ENCODE data around the gene MTIF2. TPM values are rescaled to one million over a fixed set of nuclear protein-coding genes. Genes with fewer than 3 reads are reported as not detected.

Gene MTIF2
- total RNA-seq, 3 donors from 2014 or later (not counting 1 experiment from before 2014, with no cell fraction given), result 19.8 to 26.6 (median 20.8) TPM

GRCh38 chr2:55309446-55309845, 40.4 kb upstream of the MTIF2 start:
- 60% methylated on average over 1 of the region's 2 CpGs for WGBS (ENCODE audit: insufficient coverage)
- no peak for TF ChIP-seq CTCF (IDR thresholded peaks at IDR 0.05)

GRCh38 chr2:55302241-55302640, 33.2 kb upstream of the MTIF2 start:
- TF ChIP-seq CTCF (IDR thresholded peaks at IDR 0.05), result no peak
- Histone ChIP-seq H3K27me3 (ENCODE audit: control insufficient read depth, insufficient read depth, low read length) (no peaks in the 10 kb centered on the region), H3K9me3 (ENCODE audit: control insufficient read depth, insufficient read depth, low read length) (no peaks in the 10 kb centered on the region), H3K4me3 (ENCODE audit: low read length) (no peak overlapping the region), H3K27ac (ENCODE audit: low read length) (no peak overlapping the region), H3K4me1 (ENCODE audit: control insufficient read depth, insufficient read depth, low read length) (no peaks in the 10 kb centered on the region), H3K36me3 (ENCODE audit: control insufficient read depth, insufficient read depth, low read length) (no peaks in the 10 kb centered on the region)
- Mint-ChIP-seq H3K27ac (peak overlapping the region in 1 of 2 donors; percentile 62), H3K9me3 (no peaks in the 10 kb centered on the region), H3K4me1 (peaks cover 6% of the 10 kb centered on the region in 2 donors), H3K36me3 (no peaks in the 10 kb centered on the region), H3K4me3 (no peak overlapping the region), H3K27me3 (ENCODE audit: low read depth in 2 of 2) (no peaks in the 10 kb centered on the region)
- peak in 1 of 2 donors; percentile 28 for DNase-seq
- intact Hi-C loops (cut with micrococcal nuclease), result no loop called here
- WGBS (ENCODE audit: insufficient coverage), result 16% methylated on average over 3 of the region's 3 CpGs
- ATAC-seq, result peak in 2 of 3 donors; percentile 34 to 63

More at GRCh38 chr2:55309446-55309845, 40.4 kb upstream of the MTIF2 start:
- ATAC-seq (no peak), DNase-seq (no peak)
- no peaks in the 10 kb centered on the region for H3K27me3 Mint-ChIP-seq (ENCODE audit: low read depth in 2 of 2)
- Histone ChIP-seq H3K36me3 (ENCODE audit: control insufficient read depth, insufficient read depth, low read length) (peaks cover 8% of the 10 kb centered on the region), H3K4me3 (ENCODE audit: low read length) (no peak overlapping the region), H3K27me3 (ENCODE audit: control insufficient read depth, insufficient read depth, low read length) (no peaks in the 10 kb centered on the region), H3K27ac (ENCODE audit: low read length) (no peak overlapping the region), H3K9me3 (ENCODE audit: control insufficient read depth, insufficient read depth, low read length) (no peaks in the 10 kb centered on the region), H3K4me1 (ENCODE audit: control insufficient read depth, insufficient read depth, low read length) (no peaks in the 10 kb centered on the region)
- H3K4me1 Mint-ChIP-seq, result no peaks in the 10 kb centered on the region
- no peak overlapping the region for H3K27ac Mint-ChIP-seq
- H3K4me3 Mint-ChIP-seq, result no peak overlapping the region
- intact Hi-C loops (cut with micrococcal nuclease), result no loop called here
- no peaks in the 10 kb centered on the region for H3K9me3 Mint-ChIP-seq
- H3K36me3 Mint-ChIP-seq, result no peaks in the 10 kb centered on the region

GRCh38 chr2:55301277-55301676, 32.2 kb upstream of the MTIF2 start:
- no peak overlapping the region for H3K27ac Mint-ChIP-seq
- H3K36me3 Mint-ChIP-seq, result no peaks in the 10 kb centered on the region
- Histone ChIP-seq H3K27me3 (ENCODE audit: control insufficient read depth, insufficient read depth, low read length) (no peaks in the 10 kb centered on the region), H3K36me3 (ENCODE audit: control insufficient read depth, insufficient read depth, low read length) (no peaks in the 10 kb centered on the region), H3K4me3 (ENCODE audit: low read length) (no peak overlapping the region), H3K4me1 (ENCODE audit: control insufficient read depth, insufficient read depth, low read length) (no peaks in the 10 kb centered on the region), H3K9me3 (ENCODE audit: control insufficient read depth, insufficient read depth, low read length) (no peaks in the 10 kb centered on the region), H3K27ac (ENCODE audit: low read length) (no peak overlapping the region)
- TF ChIP-seq CTCF (IDR thresholded peaks at IDR 0.05), result no peak
- DNase-seq (no peak), ATAC-seq (no peak)
- H3K4me1 Mint-ChIP-seq, result peaks cover 6% of the 10 kb centered on the region in 2 donors
- no peaks in the 10 kb centered on the region for H3K9me3 Mint-ChIP-seq
- no peaks in the 10 kb centered on the region for H3K27me3 Mint-ChIP-seq (ENCODE audit: low read depth in 2 of 2)
- intact Hi-C loops (cut with micrococcal nuclease), result no loop called here
- no CpG with 5 or more reads among the region's 1 CpG for WGBS (ENCODE audit: insufficient coverage)
- no peak overlapping the region for H3K4me3 Mint-ChIP-seq

GRCh38 chr2:55296393-55296792, 27.4 kb upstream of the MTIF2 start:
- Mint-ChIP-seq H3K27ac (no peak overlapping the region), H3K36me3 (no peaks in the 10 kb centered on the region), H3K4me1 (peaks cover 0 to 4% of the 10 kb centered on the region in 2 donors), H3K9me3 (no peaks in the 10 kb centered on the region), H3K4me3 (no peak overlapping the region), H3K27me3 (ENCODE audit: low read depth in 2 of 2) (no peaks in the 10 kb centered on the region)
- Histone ChIP-seq H3K4me3 (ENCODE audit: low read length) (no peak overlapping the region), H3K27ac (ENCODE audit: low read length) (no peak overlapping the region), H3K9me3 (ENCODE audit: control insufficient read depth, insufficient read depth, low read length) (no peaks in the 10 kb centered on the region), H3K36me3 (ENCODE audit: control insufficient read depth, insufficient read depth, low read length) (peaks cover 5% of the 10 kb centered on the region), H3K27me3 (ENCODE audit: control insufficient read depth, insufficient read depth, low read length) (no peaks in the 10 kb centered on the region), H3K4me1 (ENCODE audit: control insufficient read depth, insufficient read depth, low read length) (peaks cover 3% of the 10 kb centered on the region)
- intact Hi-C loops (cut with micrococcal nuclease), result no loop called here
- TF ChIP-seq CTCF (IDR thresholded peaks at IDR 0.05), result no peak
- ATAC-seq, result no peak
- no peak for DNase-seq
